Measurements from ENCODE around the gene MPO.

DNA sequence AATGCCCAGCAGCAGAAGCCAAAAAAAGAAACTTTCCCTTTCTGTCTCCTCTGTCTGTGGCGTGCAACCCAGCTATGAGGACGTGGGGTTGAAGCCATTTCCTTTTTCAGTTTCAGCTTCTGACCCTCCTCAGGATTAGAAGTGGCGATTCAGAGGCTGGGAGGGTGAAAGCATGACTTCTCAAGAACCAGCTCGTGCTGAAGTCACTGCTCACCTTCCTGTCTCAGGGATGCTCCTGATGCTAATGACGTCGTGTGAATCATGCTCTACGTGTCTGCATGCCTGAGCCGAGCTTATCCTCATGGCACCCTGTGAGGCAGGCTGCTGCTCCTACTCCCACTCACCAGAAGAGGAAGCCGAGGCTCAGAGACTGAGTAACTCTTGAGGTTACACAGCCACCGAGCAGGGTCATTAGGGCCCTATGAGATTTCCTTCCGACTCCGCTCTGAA is 48.0 kb downstream of the MPO start:
- TF ChIP-seq, protein P1, sequence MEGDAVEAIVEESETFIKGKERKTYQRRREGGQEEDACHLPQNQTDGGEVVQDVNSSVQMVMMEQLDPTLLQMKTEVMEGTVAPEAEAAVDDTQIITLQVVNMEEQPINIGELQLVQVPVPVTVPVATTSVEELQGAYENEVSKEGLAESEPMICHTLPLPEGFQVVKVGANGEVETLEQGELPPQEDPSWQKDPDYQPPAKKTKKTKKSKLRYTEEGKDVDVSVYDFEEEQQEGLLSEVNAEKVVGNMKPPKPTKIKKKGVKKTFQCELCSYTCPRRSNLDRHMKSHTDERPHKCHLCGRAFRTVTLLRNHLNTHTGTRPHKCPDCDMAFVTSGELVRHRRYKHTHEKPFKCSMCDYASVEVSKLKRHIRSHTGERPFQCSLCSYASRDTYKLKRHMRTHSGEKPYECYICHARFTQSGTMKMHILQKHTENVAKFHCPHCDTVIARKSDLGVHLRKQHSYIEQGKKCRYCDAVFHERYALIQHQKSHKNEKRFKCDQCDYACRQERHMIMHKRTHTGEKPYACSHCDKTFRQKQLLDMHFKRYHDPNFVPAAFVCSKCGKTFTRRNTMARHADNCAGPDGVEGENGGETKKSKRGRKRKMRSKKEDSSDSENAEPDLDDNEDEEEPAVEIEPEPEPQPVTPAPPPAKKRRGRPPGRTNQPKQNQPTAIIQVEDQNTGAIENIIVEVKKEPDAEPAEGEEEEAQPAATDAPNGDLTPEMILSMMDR (conservative IDR thresholded peaks at IDR 0.05): no peak
- no peak for TF ChIP-seq ZFX (IDR thresholded peaks at IDR 0.05)

All from C4-2B (cell line).